Nephron (organoid): ENCODE results near the gene MLPH.

Experiments
- H3K27ac Mint-ChIP-seq, 3 experiments: 2 replicates each; pipeline ENCODE4 v1.8.0; 2020; ENCODE audit warnings: mixed read lengths in 3 of 3, mild to moderate bottlenecking in 2 of 3, moderate library complexity in 1 of 3
- H3K27me3 Mint-ChIP-seq: 2 replicates; pipeline ENCODE4 v1.8.0; 2021; ENCODE audit warnings: low read depth, mild to moderate bottlenecking, moderate library complexity, mixed read lengths
- H3K36me3 Mint-ChIP-seq: 2 replicates; pipeline ENCODE4 v1.8.0; 2020; ENCODE audit warnings: low read depth, mixed read lengths
- H3K4me1 Mint-ChIP-seq: 2 replicates; pipeline ENCODE4 v1.8.0; 2020; ENCODE audit warnings: mixed read lengths
- H3K4me3 Mint-ChIP-seq, 3 experiments: 2 replicates each; pipeline ENCODE4 v1.8.0; 2020; ENCODE audit warnings: mild to moderate bottlenecking in 3 of 3, mixed read lengths in 3 of 3, moderate library complexity in 2 of 3
- H3K9me3 Mint-ChIP-seq: 2 replicates; pipeline ENCODE4 v1.8.0; 2020; ENCODE audit warnings: mixed read lengths
- TF ChIP-seq, protein P1 (sequence below), 3 experiments: fragments of 200-600 bp; sonication (generic); IDR thresholded peaks; one replicate each; pipeline ENCODE4 v1.5.0; 2021; ENCODE audit warnings: antibody characterized with exemption in 3 of 3; ENCODE audit not compliant: unreplicated experiment in 3 of 3

Gene MLPH

DNA sequence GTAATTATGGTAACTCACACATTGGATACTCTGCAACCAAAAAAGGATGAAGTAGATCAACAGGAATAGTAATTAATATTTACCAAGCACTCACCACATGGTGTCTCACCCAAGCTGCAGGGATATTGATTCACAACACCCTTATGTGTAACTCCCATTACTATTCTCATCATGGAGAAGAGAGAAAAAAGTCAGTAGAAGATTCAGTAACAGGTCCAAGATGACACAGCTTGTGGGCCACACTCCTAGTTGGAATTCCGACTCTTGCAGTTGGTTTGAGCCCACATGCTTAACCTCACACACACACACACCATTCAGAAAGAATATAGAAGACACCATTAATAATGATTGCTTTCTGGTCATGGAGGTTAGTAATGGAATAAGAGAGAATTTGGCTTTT lies 1.7 kb upstream of the MLPH start:
- Mint-ChIP-seq H3K4me3 (no peak overlapping the region), H3K36me3 (no peaks in the 10 kb centered on the region), H3K27ac (no peak overlapping the region), H3K27me3 (peaks cover 81% of the 10 kb centered on the region), H3K4me1 (peaks cover 14% of the 10 kb centered on the region), H3K9me3 (peaks cover 8% of the 10 kb centered on the region)
- TF ChIP-seq, protein P1, sequence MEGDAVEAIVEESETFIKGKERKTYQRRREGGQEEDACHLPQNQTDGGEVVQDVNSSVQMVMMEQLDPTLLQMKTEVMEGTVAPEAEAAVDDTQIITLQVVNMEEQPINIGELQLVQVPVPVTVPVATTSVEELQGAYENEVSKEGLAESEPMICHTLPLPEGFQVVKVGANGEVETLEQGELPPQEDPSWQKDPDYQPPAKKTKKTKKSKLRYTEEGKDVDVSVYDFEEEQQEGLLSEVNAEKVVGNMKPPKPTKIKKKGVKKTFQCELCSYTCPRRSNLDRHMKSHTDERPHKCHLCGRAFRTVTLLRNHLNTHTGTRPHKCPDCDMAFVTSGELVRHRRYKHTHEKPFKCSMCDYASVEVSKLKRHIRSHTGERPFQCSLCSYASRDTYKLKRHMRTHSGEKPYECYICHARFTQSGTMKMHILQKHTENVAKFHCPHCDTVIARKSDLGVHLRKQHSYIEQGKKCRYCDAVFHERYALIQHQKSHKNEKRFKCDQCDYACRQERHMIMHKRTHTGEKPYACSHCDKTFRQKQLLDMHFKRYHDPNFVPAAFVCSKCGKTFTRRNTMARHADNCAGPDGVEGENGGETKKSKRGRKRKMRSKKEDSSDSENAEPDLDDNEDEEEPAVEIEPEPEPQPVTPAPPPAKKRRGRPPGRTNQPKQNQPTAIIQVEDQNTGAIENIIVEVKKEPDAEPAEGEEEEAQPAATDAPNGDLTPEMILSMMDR (IDR thresholded peaks at IDR 0.05; ENCODE audit: unreplicated experiment in 3 of 3), result no peak

DNA sequence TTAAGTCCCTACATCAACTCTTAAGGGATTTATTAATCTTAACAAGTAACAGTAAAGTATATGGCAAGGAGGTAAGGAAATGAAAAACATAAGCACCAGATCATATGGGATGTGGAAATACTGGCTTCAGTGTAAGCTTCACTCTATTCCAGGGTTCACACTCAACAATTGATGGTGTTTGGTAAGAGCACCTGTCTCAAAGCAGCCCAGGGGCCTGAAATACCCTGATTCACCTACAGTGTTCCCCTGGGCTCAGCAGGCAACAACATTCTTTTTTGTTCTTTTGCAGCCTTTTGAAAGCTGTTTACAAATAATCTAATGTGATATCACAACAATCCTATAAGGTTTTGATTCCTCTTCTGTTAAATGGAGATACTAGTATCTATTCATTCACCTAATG lies 1.2 kb upstream of the MLPH start:
- Mint-ChIP-seq H3K27me3 (peaks cover 78% of the 10 kb centered on the region), H3K9me3 (peaks cover 13% of the 10 kb centered on the region), H3K4me1 (peaks cover 11% of the 10 kb centered on the region), H3K4me3 (peak overlapping the region; percentile 75 to 81 (median 77)), H3K36me3 (no peaks in the 10 kb centered on the region), H3K27ac (no peak overlapping the region)
- TF ChIP-seq, protein P1 (IDR thresholded peaks at IDR 0.05; ENCODE audit: unreplicated experiment in 3 of 3), result no peak

DNA sequence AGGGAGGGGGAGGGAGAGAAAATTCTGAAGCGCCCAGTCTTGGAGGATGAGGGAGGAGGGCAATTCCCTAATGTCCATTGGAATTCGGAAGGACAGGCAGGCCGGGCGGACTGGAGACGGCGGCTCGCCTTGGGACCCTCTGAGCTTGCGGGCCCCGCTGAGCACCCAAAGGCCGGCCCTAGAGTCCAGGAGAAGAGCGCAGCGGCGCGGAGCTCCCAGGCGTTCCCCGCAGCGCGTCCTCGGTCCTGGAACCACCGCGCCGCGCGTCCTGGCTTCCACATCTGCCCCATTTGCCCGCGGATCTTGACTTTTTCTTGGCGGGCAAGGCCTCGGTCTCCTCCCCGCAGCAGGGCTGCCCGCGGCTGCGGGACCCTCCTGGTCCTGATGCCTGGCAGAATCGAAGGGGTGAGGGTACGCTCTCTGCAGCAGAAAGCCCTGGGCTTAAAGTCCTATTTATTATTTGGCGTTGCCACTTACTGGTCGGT lies 675 bp upstream of the MLPH start:
- TF ChIP-seq, protein P1 (IDR thresholded peaks at IDR 0.05; ENCODE audit: unreplicated experiment in 3 of 3), result no peak
- H3K27ac Mint-ChIP-seq, result no peak overlapping the region

GRCh38 chr2:237487496-237487895 lies 445 bp downstream of the MLPH start:
- Mint-ChIP-seq H3K4me3 (peak overlapping the region in 1 of 3 experiments; percentile 61), H3K9me3 (peaks cover 28% of the 10 kb centered on the region), H3K4me1 (peaks cover 11% of the 10 kb centered on the region), H3K27me3 (peaks cover 82% of the 10 kb centered on the region), H3K36me3 (no peaks in the 10 kb centered on the region), H3K27ac (no peak overlapping the region)
- TF ChIP-seq, protein P1 (IDR thresholded peaks at IDR 0.05; ENCODE audit: unreplicated experiment in 3 of 3), result no peak

More for the DNA sequence above, 675 bp upstream of the MLPH start:
- peaks cover 82% of the 10 kb centered on the region for H3K27me3 Mint-ChIP-seq
- H3K4me1 Mint-ChIP-seq, result peaks cover 11% of the 10 kb centered on the region
- peaks cover 19% of the 10 kb centered on the region for H3K9me3 Mint-ChIP-seq
- H3K36me3 Mint-ChIP-seq, result no peaks in the 10 kb centered on the region
- H3K4me3 Mint-ChIP-seq, result peak overlapping the region; percentile 75 to 81 (median 77)

DNA sequence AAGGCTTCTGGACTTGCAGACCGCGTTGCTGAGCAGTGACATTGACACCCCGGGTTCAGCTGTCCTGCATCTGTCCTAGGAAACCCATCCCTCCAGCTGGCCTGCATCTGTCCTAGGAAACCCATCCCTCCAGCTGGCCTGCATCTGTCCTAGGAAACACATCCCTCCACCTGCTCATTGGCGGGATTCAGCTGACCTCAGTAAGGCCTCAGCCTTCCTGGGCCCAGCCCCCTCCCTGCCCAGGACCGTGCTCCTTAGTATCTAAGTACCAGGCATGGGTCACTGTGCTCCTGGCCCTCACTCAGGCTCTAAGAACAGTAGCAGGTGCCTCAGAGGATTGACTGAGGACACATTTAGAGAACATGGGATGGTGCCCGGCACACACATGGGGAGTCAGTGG lies 1.2 kb downstream of the MLPH start:
- H3K27ac Mint-ChIP-seq, result no peak overlapping the region
- H3K4me1 Mint-ChIP-seq, result peaks cover 11% of the 10 kb centered on the region
- no peaks in the 10 kb centered on the region for H3K36me3 Mint-ChIP-seq
- peaks cover 80% of the 10 kb centered on the region for H3K27me3 Mint-ChIP-seq
- TF ChIP-seq, protein P1 (IDR thresholded peaks at IDR 0.05; ENCODE audit: unreplicated experiment in 3 of 3), result no peak
- peaks cover 35% of the 10 kb centered on the region for H3K9me3 Mint-ChIP-seq
- peak overlapping the region; percentile 50 to 71 (median 70) for H3K4me3 Mint-ChIP-seq
